ENCODE data around the gene SLC2A13.
A peak's percentile ranks its signal among the peaks of the same experiment; 100 is the strongest.

DNA sequence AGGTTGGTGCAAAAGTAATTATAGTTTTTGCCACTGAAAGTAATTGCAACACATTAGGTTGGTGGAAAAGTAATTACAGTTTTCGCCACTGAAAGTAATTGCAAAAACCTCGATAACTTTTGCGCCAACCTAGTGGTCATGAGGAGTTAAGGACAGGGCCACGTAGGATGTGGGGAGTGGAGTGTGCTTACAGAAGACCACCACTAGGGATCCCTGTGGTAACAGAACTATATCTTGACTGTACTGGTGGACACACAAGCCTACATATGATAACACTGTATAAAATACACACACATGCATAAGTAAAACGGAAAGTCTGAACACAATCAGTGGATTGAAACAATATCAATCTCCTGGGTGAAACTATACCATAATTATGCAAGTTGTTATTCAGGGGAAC lies 298.8 kb downstream of the SLC2A13 start:
- TF ChIP-seq, protein P1, sequence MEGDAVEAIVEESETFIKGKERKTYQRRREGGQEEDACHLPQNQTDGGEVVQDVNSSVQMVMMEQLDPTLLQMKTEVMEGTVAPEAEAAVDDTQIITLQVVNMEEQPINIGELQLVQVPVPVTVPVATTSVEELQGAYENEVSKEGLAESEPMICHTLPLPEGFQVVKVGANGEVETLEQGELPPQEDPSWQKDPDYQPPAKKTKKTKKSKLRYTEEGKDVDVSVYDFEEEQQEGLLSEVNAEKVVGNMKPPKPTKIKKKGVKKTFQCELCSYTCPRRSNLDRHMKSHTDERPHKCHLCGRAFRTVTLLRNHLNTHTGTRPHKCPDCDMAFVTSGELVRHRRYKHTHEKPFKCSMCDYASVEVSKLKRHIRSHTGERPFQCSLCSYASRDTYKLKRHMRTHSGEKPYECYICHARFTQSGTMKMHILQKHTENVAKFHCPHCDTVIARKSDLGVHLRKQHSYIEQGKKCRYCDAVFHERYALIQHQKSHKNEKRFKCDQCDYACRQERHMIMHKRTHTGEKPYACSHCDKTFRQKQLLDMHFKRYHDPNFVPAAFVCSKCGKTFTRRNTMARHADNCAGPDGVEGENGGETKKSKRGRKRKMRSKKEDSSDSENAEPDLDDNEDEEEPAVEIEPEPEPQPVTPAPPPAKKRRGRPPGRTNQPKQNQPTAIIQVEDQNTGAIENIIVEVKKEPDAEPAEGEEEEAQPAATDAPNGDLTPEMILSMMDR (IDR thresholded peaks at IDR 0.05; ENCODE audit: low read depth, low read length): peak; percentile 44
- TF ChIP-seq POLR2A (IDR thresholded peaks at IDR 0.05; ENCODE audit: extremely low read depth, insufficient read length) (no peak), MAX (IDR thresholded peaks at IDR 0.05; ENCODE audit: low read depth, low read length) (no peak), MYC (IDR thresholded peaks at IDR 0.05; ENCODE audit: low read depth, low read length) (no peak)

Data from NB4 (cell line).